ENCODE results near the gene VSNL1.

Gene VSNL1

DNA sequence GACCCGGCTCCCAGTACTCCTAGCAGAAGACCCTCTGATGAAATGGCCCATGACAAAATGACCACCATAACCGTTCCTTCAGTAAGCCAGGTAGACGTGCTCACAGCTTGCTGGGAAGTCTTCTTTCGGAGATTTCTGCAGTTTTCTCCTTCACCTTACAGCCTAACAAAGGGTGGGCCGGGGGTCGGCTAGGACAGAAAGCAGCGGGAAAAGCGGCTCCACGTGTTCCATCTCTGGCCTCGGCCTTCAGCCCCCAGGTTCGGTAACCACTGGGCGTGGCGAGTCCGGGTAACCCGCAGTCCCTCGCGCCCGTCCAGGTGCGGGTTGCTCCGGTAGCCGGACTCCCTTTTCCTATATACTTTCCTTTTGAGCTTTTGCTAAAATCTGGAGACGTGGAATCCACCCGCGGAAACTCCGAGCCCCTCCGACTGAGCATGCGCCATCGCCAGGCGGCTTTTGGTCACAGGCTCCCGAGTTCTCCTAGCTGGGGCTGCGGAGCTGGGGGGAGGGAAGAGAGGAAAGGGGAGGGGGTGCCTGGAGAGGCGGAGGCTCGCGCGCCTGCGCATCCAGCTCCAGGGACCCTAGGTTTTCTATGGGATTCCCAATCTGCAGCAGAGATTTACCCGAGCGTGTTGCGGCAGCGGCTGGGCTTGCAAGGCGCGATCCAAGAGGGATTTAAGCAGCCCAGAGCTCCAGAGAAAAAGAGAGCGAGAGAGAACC lies at the start of gene VSNL1:
VSNL1 (plus strand) TSS at position 604 of the 720 bp plus-strand sequence. CDS start 51,379 bp downstream, outside the sequence.
- FAIRE-seq: no peak

GRCh38 chr2:17495590-17495989 lies 44.9 kb upstream of the VSNL1 start:
- FAIRE-seq: no peak

- FAIRE-seq: no peak
These were observed 42.8 kb upstream of the VSNL1 start for GRCh38 chr2:17497718-17498117.

GRCh38 chr2:17506736-17507616 lies 33.5 kb upstream of the VSNL1 start:
- FAIRE-seq: no peak

GRCh38 chr2:17515652-17516051 lies 24.8 kb upstream of the VSNL1 start:
- FAIRE-seq: peak; percentile 17

DNA sequence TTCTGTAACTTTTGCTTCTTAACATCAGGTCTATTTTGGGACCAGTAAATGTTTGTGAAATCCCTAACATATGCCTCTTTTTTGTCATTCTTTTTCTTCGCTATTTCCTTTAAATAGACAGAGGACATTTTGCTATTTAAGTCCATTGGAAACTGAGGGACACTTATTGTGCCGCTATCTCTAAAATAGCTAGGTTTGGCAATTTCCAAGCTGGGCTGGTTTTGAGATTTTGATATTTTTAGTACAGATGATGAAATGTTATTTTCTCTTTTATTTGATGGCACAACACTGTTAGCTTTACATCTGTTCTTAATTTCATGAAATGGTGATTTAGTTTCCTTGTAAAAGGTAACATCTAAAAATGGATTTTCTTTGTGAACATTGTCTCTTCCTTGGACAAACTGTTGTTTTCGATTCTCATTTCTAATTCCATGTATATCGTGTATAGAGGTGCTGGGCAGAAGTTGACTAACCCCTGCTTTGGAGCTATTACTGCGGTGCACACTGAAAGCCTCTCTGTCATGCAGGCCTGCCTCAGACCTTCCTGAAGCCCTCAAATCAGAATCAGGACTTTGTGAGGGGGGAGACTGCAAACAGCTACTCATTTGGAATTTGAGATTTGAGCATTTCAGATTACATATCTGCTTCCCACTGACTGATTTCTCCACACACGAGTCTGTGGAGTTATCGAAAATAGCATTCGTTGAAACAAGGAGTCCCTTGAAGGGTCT lies 22.9 kb upstream of the VSNL1 start:
- FAIRE-seq: no peak

- FAIRE-seq: no peak
These were observed 22.0 kb upstream of the VSNL1 start, which contains the start of gene RAD51AP2 for GRCh38 chr2:17518212-17519154. TSS of gene RAD51AP2 (minus strand) at chr2:17518440. CDS start at chr2:17518415, 25 bp downstream.

GRCh38 chr2:17519486-17519885 lies 21.0 kb upstream of the VSNL1 start:
- FAIRE-seq: no peak

- FAIRE-seq: no peak
These were observed 19.7 kb upstream of the VSNL1 start for GRCh38 chr2:17520761-17521160.

- FAIRE-seq: no peak
These were observed 18.9 kb upstream of the VSNL1 start for GRCh38 chr2:17521621-17522020.

GRCh38 chr2:17522303-17522702 lies 18.2 kb upstream of the VSNL1 start:
- FAIRE-seq: no peak

GRCh38 chr2:17529771-17530170 lies 10.7 kb upstream of the VSNL1 start:
- no peak for FAIRE-seq

DNA sequence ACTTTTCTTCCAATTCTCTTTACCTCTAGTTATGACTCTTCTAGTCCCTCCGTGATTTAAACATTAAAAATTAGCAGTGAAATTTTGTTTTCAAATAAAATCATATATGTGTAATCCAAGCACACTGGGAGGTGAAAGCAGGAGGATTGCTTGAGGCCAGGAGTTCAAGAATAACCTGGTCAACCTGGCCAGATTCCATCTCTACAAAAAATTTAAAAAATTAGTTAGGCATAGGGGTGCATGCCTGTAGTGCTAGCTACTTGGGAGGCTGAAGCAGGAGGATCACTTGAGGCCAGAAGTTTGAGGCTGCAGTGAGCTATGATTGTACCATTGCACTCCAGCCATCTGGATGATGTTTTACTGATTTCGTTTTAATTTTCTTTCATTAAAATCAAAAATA lies 7.0 kb upstream of the VSNL1 start:
- no peak for FAIRE-seq

GRCh38 chr2:17536416-17536815 lies 4.1 kb upstream of the VSNL1 start:
- no peak for FAIRE-seq

DNA sequence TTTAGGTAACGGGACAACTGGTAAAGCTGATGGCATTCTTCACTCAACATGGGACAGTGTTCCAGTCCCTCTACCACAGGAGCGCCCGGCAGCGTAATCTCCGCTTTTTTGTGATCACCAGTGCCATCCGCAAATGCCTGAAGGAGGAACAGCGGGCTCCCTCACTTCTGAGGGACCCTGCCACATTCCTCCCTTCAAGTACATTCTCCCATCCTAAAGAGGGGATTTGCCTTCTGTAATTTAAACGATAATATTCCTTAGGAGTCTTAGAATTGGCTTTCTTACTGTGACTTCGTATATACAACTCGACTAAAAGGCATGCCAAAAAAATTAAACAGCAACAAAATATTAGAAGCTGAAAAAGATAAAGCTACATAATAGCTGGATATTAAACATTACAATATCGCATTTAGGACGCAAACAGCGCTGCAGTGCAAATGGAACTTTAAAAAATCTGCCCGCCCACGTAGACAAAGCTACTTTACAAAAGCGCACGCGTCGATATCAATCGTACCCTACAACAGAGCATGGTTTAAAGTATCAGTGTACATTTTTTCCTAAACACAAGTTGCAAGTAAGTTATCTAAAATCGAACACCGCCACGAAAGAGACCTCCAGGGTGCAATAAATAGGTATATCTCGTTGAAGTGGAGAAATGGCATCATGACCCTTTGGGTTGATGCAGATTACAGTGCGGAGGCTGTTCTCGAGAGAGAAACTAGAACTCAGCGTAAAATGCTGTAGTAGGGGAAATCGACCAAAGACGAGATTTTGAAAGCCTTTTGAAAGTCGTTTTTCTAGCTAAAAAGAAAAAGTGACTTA lies 2.3 kb upstream of the VSNL1 start:
- no peak for FAIRE-seq

- FAIRE-seq: no peak
These were observed 1.5 kb upstream of the VSNL1 start for GRCh38 chr2:17538844-17539554.

DNA sequence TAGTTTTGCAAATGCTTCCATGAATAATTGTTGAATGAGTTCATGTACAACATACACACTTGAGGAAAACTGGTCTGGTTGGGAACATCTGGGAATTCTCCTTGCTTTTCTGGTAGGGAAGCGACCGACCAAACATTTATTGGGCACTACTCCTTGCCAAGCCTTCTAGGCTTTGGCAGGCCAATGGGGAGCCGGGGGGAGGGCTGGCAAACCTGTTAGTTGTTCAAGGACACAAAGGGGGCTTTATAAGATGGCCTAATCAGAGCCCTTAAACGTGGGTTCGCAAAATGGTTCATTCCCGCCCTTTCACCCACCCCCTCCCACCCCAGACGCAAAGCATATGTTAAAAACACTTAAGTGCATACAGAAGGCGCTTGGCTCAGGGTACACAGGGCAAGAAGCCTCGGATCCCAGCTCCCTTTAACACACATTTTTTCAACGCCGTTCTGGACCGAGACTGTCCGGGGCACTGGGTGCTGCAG lies 844 bp upstream of the VSNL1 start:
- no peak for FAIRE-seq

DNA sequence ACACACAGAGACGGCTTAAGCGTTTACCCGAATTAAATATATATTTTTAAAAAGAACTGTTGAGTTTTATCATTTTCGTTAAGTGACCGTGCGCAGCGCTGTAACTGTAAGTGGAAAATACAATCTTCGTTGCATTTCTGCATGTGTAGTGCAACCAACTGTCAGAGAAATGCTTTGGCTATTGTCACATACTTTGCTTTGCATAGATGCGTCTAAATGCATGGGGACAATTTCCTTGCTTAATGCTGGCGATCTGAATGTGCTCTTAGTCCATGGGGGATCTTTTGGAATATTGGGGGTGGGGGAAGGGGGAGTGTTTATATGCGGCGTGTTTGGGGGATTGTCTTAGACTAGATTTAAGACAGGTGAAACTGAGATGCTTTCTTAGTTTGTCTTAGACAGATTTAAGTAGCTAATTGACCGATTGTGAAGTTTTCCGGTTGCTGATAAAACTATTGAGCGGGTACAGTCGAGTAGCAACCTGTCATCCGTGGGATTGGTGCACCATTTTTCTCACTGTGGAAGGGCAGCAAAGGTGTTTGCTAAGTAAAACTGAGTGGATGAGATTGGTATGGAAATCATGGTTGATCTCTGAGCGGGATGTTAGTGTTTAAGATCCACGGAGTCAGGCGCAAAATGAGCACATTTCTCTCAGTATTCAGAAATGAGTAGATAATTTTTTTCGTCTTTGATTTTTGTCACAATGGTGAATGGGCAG lies 476 bp downstream of the VSNL1 start:
- no peak for FAIRE-seq

- FAIRE-seq: no peak
These were observed 1.0 kb downstream of the VSNL1 start for GRCh38 chr2:17541531-17541950.

DNA sequence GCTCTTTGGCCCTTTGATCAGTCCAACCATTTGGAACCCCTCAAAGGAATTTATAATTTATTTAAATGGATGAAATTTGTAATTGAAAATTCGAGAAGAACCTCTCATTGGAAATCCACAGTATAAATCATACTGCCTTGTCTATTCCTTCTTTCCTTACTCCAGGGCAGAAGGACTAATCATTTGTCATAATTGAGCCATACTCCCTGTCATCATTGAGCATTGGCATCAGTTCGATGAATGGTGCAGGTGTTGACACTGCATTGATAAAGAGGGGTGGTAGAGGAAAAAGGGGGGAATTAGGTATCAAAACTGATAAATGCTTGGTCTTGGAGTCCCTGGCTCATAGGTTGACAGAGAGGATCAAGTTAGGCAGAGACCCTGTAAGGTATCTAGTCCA lies 2.0 kb downstream of the VSNL1 start:
- FAIRE-seq: no peak

Data from G401.6 (cell line).